NCI-H524 (cell line): ENCODE data around the gene ELMOD1.
"Not testable (repeated sequence)": the region's sequence is repeated elsewhere in the genome, so short reads cannot be mapped to it uniquely, and the experiment has no call there.

Experiments
- DNase-seq, 2 experiments: peaks; one replicate each; lab custom pipeline; 2025; lab: John Stamatoyannopoulos, UW

Gene ELMOD1

DNA sequence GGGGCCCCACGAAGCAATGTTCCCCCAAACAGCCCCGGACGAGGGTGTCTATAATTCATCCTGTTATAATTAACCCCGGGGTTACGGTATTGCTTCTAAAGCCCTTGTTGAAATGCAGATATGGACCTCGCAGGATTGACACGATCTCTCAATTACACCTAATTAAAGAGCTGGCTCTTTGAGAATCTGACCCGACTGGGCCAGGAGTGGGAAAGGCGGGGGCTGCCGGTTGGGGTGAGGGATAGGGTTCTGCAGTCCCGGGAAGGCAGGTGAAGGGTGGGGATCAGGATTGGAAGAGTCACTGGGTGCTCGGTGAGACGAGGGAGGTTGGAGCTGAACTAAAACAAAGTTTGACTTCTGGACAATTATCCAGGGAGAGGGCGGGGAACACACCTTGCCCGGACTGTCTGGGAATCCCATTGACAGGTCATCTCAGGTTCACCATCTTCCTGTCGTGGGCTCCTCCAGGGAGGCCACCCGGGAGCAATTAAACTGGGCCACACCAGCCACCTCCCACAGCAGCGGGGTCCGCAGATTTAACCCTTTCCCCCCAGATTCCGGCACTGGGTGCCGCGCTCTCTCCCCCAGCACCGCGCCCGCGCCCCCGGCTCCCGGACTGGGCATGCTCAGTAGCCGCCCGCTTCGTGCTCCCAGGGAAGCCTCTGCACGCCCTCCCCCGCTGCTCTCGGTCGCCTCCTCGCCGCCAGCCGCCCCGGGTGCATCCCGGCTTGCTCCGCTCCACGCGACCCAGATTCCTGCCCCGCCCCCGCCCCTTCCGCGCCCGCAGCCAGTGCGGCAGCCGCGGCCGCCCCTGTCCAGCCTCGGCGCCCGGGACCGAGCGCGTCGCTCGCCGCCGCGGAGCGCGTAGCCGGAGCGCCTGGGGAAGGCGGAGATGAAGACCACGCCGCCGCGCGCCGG is at the start of gene ELMOD1:
Gene ELMOD1 (plus strand): TSS at position 688 of the 918 bp plus-strand sequence. CDS start 27,043 bp downstream, outside the sequence.
- peak; percentile 61 to 67 for DNase-seq

DNA sequence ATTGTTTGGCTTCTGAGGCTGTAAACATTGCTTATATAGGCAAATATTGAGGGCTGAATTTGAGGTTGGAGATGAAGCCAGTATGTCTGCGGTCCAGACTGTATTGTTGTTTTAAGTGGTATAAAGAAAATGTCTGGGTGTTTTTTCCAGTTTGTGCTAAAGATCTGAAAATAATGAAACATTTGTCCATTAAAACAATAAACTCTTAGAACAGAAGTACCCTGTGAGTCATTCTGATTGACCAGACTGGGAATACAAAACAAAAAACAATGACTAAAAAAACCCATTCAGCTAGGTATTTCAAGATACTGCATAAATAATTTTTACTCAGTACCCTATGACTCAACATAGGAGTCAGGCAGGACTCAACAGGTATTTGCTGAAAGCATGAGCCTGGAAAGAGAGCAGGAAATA is 45.8 kb upstream of the ELMOD1 start:
- no peak for DNase-seq

DNA sequence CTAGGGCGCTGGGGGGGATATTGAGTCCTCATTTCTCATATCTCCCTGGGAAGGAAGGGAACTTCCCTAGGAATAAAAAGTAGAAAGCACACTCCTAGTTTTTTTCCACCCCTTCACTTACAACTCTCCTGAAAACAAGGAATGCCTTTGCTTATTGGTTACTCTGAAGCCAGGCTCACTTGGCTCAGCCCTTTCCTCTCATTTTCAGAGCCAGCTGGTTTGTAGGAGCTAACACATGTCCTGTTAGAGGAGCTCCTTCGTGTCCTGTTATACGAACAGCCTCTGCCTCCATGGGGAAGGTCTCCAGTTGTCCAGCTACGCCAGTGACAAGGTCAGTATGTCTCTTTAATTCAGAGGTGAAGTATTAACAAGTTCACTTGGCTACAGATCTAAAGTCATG is 43.0 kb upstream of the ELMOD1 start:
- no peak for DNase-seq

DNA sequence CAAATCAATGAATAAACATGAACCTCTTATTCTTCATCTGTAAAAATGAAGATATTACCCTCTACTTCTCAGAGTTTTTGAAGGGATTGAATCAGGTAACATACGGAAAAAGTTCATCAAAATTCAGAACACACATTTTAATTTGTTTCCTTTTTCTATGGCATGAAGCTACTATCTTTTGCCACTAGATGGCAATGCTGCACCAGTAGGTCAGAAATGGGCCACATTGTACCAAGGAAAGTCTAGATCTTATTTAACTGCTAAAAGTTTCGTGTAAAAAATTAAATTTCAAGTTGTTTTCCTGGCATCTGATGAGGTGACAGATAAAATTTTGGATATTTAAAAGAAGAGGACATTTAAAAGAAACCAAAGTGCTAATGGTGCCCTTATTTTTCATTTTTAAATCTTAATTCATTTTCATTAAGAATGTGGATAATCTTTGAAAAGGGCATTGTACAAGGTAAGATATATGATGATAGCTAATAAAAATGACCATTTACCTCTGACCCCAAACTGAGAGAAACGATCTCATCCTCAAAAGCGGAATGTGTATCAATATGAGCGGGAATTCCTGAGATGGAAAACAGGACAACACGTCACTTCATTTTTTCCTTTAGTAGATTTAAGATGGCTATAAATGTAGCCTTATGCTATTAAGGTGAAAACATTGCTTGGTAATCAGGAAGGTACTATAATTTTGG is 41.5 kb upstream of the ELMOD1 start:
- peak in 1 of 2 experiments; percentile 26 for DNase-seq

DNA sequence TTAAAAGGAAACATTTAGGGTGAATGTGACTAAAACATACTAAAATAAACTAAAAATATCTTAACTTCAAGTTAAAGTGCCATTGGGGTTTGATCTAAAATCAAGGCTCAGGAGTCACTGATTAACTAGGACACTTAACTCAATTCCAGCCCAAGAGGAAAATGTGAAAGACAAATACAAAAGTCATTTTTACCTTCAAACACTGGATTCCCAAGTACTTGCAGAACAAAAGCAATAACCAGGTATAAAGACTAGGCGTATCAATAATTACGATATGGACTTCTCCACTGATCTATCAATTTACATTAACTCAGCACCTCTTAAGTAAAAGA is 41.0 kb upstream of the ELMOD1 start:
- DNase-seq: no peak

DNA sequence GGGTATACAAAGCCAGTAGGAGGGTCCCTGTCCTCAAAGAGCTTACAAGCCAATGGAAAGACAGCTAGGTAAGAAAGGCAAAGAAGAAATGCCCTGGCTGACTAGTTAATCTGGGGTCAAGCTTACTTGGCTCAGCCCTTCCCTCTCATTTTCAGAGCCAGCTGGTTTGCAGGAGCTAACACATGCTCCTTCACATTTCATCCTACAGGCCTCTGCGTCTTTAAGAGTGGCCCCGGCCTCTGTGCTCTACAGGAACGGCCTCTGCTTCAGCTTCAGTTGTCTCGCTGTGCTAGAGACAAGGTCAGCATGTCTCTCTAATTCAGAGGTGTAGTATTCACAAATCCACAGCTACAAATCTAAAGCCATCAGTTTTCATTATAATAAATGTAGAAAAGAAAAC is 40.6 kb upstream of the ELMOD1 start:
- DNase-seq: peak in 1 of 2 experiments; percentile 8

DNA sequence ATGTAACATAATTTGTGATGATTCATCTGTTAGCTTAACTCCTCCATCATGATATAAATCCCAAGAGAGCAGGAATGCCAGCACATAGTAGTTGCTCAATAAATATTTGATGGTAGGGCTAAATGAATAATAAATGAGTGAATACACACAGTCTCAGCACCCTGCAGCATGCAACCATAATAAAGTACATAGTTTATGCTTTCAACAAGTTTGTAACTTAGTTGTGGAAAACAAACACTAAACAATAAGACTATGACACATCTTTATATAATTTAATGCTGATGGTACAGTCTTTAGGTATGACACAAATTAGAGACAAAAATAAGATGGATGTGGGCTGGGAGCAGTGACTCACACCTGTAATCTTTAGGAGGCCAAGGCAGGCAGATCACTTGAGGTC is 29.3 kb upstream of the ELMOD1 start:
- DNase-seq: no peak

DNA sequence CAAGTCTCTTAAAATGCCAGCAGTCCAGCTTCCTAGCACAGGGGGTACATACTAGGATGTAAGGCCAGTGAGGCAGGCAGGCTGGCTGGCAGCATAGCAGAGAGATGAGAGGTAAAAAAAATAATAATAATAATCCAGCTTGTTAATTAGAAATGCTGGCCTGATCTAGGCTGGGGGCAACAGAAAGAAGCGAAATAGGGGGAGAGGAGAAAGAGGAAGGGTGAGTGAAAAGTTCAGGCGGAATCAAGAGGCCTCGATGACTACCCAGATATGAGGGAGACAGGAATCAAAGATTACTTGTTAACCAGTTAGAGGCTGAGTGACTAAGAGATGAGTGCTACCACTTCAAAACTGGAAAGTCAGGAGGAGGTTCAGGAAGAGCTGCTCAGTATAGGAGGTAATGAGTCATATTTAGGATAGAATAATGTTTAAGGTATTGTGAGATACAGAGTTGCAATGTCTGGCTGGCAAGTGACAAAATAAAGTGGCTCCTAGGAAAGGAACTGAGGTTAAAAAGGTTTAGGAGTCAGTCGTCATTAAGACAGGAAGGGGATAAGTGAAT is 28.2 kb upstream of the ELMOD1 start:
- no peak for DNase-seq

DNA sequence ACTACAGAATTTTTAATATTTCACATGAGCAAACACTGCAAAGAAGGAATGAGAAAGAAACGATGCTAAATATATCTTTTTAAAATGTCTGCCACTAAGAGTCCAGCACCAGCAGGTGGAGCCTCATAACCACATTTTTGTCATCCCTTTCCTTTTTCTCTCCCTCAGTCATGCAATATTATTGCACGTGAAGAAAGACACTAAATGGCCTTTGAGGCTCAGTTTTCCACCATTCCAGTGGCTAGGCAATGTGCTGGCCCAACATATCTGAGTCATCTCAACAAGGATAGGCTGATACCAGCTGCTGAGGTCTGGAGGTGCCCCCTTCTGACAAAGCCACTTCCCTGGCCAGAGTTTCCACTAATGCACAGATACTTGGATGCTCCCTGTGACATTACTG is 27.2 kb upstream of the ELMOD1 start:
- DNase-seq: peak; percentile 3 to 52

DNA sequence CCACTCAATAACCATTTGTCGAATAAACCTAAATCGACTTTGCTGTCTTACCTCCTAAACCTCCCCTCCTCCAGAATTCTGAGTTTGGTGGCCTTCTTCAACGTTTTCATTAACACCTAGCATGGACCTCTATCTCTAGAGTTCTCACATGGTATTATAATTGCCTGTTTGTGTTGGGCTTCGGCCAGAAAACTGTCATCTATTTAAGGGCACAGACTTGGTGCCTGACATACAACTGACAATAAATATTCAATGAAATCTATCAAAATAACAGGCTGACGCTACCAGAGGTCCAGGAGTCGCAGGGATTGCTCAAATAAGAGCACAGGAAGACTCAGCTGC is 26.1 kb upstream of the ELMOD1 start:
- DNase-seq: no peak

DNA sequence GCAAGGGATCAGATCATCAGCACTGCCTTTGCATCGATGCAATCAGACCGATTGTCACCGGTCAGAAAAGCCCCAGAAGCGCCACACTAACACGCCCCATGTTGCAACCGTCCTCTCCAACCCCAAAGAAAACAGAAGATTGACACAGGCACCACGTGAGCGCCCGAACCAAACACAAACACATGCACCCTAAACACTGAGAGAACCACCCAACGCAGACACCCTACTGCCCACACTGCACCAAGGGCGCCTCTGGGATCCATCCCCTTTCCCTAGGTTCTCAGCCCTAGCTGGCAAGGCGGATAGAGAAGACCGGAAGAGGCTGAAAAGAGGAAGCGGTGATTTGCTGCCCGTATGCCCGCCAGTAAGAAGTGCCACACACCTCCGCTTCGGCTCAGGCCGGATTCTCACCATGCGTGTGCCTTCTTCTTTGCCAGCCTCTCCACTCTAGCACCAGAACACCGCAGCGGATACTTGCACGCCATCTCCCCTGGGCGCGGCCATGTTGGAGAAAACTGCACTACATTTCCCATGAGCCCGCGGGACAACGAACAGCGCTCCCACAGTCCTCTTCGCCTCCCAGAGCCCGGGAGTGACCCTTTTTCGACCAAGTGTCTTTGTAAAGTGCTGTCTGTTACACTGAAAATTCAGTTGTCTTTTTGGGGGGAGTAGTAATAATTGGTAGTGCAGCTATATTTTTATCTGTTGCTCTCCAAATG is 25.6 kb upstream of the ELMOD1 start, which contains the start of gene ALKBH8:
Gene ALKBH8 (minus strand): TSS at position 517 of the 719 bp plus-strand sequence. CDS start 4,842 bp downstream, outside the sequence.
- peak; percentile 66 to 72 for DNase-seq

DNA sequence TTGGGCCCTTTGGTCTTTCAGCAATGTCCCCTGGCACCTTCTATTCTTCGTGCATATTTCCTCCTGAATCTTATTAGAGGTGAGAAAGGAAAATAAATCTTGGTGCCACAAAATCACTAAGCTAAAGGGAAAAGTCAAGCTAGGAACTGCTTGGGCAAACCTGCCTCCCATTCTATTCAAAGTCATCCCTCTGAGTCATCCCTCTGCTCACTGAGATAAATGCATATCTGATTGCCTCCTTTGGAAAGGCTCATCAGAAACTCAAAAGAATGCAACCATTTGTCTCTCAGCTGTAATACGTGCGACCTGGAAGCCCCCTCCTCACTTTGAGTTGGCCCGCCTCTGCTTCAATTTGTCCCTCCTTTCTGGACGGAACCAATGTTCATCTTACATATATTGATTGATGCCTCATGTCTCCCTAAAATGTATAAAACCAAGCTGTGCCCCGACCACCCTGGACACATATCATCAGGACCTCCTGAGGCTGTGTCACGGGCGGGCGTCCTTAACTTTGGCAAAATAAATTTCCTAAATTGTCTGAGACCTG is 24.9 kb upstream of the ELMOD1 start:
- not testable (repeated sequence) for DNase-seq

DNA sequence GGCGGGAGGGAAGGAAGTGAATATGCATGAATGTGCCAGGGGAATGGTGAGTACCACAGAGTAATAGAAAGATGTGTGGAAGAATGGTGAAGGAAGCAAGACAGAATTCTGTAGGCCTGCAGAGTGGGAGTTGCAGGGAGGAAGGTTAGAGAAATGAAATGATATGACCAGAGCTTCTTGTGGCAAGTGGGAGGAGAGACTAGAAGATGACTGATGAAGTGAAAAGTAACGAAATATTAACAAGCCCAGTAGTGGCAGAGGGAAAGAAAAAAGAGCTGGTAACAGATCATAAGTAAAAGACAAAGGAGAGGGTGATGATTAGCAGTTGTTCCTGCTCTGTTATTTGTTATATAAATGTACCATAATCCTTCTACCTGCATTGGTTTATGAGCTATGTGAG is 24.4 kb upstream of the ELMOD1 start:
- no peak for DNase-seq

DNA sequence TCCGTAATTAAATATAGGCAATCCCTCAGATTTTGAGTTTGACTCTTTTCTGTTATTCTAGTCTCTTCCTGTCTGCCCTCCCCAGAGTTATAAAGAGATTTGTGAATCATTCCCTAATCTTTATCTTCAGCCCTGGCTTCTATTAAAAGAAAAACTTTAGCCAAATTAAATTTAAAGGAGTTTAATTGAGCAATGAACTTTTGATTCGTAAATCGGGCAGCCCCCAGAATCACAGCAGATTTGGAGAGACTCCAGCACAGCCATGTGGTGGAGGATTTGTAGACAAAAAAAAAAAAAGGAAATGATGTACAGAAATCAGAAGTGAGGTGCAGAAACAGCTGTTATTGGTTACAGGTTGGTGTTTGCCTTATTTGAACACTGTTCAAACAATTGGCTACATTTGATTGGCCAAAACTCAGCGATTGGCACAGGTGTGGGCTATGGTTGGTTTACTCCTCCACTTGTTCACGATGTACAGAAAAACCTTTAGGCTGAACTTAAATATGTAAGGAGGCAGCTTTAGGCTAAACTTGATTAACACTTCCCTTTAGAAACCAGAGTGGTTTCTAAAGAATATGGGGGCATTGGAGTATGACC is 23.1 kb upstream of the ELMOD1 start:
- no peak for DNase-seq

DNA sequence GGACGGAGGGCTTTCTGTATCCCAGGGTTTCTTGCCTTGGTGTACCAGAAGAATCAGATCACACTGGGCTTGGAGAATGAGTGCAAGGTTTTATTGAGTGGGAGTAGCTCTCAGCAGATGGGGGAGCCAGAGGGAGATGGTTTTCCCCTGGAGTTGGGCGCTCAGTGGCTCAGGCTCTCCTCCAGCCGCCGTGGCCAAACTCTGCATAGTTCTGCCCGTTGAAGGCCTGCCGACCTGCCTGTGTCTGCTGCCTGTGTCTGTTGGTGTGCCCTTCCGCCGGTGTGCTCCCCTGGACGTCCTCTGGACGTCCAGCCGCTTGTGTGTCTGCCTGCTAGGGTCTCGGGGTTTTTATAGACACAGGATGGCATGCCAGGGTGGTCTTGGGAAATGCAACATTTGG is 20.9 kb upstream of the ELMOD1 start:
- no peak for DNase-seq

DNA sequence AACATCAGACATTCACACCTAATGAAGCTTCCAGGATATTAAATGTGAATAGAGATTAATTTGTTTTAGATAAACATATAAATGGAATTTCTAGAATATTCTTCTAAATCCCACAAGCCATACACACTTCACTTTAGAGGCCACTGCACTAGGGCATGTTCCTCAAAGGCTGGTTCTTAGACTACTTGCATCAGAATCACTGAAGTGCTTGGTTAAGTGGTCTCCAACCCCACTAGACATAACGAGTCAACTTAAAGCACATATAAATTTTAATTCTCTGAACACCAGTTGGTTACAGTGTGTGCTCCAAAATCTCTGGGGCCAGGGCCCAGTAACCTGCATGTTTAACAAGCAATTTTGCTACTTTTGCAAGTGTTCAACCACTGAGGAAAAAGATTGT is 17.5 kb upstream of the ELMOD1 start:
- DNase-seq: peak in 1 of 2 experiments; percentile 21

DNA sequence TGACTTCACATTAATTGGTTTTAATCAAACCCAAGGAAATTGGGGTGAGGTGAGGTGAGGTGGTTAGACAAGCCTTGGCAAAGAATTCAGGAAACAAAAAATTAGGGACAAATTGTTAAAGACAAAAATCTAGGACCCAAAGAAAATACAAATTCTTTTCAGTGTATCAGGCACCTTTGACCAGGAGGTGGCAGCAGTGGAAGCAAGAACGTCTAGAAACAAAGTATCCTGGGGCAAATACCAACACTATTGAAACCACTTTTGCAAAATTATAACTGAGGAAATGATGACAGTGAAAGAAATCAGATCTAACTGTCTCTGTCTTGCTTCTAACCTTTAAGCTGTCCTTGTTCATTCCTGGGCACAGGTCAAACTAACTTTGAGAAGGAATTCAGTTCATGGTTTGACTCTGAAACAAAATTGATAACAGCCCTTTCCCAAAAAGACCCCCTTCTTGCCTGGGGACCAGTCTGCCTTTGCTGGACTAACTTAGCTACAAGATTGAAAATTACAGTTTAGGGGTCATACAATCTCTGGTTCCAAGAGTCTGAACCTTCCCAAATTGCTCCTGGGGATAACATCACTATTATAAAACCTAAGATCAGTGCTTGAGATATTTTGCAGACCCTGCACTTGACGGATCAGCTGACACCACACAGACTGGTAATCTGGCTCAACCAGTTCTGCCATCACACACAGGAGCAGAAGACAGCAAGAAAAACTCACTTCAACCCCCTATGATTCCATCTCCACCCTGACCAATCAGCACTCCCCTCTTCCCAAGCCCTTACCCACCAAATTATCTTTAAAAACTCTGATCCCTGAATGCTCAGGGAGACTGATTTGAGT is 14.2 kb upstream of the ELMOD1 start:
- peak in 1 of 2 experiments; percentile 36 for DNase-seq

DNA sequence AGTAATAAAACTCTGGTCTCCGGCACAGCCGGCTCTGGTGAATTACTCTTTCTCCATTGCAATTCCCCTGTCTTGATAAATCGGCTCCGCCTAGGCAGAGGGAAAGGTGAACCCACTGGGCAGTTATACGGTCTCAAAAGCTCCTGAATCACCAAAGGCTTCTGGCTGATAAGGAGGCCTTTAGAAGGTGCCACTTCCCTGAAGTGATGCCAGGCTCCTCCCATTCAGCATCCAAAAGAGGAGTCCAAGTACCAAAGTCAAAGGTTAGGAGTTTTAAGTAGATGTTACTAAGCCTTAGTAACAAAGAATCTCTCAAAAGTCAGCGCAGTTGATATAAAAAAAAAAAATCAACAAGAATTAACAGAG is 13.6 kb upstream of the ELMOD1 start:
- DNase-seq: no peak

DNA sequence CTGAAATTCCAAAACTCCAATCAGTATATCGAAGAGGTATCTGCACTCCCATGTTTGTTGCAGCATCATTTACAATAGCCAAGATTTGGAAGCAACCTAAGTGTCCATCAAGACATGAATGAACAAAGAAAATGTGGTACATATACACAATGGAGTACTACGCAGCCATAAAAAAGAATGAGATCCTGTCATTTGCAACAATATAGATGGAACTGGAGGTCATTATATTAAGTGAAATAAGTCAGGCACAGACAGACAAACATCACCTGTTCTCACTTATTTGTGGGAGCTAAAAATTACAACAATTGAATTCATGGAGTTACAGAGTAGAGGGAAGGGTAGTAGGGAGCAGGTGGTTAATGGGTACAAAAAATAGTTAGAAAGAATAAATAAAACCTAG is 11.8 kb upstream of the ELMOD1 start:
- not testable (repeated sequence) for DNase-seq

DNA sequence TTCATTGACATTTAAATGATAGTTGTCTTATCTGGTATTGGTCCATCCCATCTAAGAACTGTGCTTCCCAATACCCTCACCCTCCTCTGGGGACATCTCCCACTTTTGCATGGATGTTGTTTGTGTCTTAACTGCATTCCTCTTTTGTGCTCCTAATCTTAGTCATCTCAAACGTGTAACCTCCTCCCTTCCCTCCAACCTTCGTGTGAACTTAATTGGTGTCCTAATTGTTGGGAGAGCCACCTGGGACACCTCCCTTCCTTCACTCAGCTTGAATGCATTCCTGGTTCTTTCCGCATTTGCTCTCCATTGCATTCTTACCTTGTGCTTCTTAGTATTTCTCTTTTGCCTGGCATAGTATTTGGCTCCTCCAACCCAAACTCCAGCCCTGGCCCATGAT is 9.8 kb upstream of the ELMOD1 start:
- no peak for DNase-seq
